ENCODE measurements around the gene ARSB.

- TF ChIP-seq ZNF212 (CRISPR knock-in tag; IDR thresholded peaks at IDR 0.05) (no peak), SRF (CRISPR knock-in tag; IDR thresholded peaks at IDR 0.05) (no peak), ZNF184 (CRISPR knock-in tag; IDR thresholded peaks at IDR 0.05) (no peak), KAT7 (CRISPR knock-in tag; IDR thresholded peaks at IDR 0.05; ENCODE audit: borderline replicate concordance) (no peak), ZNF311 (CRISPR knock-in tag; IDR thresholded peaks at IDR 0.05) (no peak), CREB1 (IDR thresholded peaks at IDR 0.05) (no peak), CREB1 (CRISPR knock-in tag; IDR thresholded peaks at IDR 0.05) (no peak)
- TF ChIP-seq, protein P1, sequence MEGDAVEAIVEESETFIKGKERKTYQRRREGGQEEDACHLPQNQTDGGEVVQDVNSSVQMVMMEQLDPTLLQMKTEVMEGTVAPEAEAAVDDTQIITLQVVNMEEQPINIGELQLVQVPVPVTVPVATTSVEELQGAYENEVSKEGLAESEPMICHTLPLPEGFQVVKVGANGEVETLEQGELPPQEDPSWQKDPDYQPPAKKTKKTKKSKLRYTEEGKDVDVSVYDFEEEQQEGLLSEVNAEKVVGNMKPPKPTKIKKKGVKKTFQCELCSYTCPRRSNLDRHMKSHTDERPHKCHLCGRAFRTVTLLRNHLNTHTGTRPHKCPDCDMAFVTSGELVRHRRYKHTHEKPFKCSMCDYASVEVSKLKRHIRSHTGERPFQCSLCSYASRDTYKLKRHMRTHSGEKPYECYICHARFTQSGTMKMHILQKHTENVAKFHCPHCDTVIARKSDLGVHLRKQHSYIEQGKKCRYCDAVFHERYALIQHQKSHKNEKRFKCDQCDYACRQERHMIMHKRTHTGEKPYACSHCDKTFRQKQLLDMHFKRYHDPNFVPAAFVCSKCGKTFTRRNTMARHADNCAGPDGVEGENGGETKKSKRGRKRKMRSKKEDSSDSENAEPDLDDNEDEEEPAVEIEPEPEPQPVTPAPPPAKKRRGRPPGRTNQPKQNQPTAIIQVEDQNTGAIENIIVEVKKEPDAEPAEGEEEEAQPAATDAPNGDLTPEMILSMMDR (IDR thresholded peaks at IDR 0.05 in 2 of 3, conservative IDR thresholded peaks at IDR 0.05 in 1 of 3; ENCODE audit: insufficient read depth in 2 of 3, low read depth in 1 of 3, low read length in 3 of 3): no peak
Observed at GRCh38 chr5:78824831-78825281, 160.3 kb downstream of the ARSB start.

Measured in K562 (cell line).